Measurements from ENCODE around the gene ZNF823. TPM values are rescaled to one million over a fixed set of nuclear protein-coding genes. Genes with fewer than 3 reads are reported as not detected.

Gene ZNF823
- total and polyA plus RNA-seq, 9 of the 15 experiments (the other 6 are each of a cell fraction or from before 2014, with no cell fraction given): 4.0 to 13.4 (median 6.1) TPM

- Histone ChIP-seq H3K4me3 (peak overlapping the region; percentile 93), H3K27ac (ENCODE audit: extremely low read depth, low read depth, low read length) (peak overlapping the region; percentile 82), H4K20me1 (replicated peaks; ENCODE audit: control insufficient read depth, insufficient read depth, low read length) (no peaks in the 10 kb centered on the region), H3K79me2 (ENCODE audit: control insufficient read depth, insufficient read depth, low read length) (0 out of 3 replicates have a peak, but pooled peaks cover 3% of the 10 kb centered on the region), H2AFZ (ENCODE audit: low read depth, low read length) (peak overlapping the region; percentile 98), H3K4me1 (replicated peaks in 1 of 2; ENCODE audit: control insufficient read depth in 2 of 2, insufficient read depth in 2 of 2, low read length in 2 of 2) (peaks cover 4 to 6% of the 10 kb centered on the region in 2 experiments; a peak in 4 of 5 replicates), H3K9me3 (replicated peaks; ENCODE audit: control insufficient read depth, insufficient read depth, low read depth, low read length) (no peaks in the 10 kb centered on the region), H3K9ac (ENCODE audit: insufficient read depth in 1 of 2, low read depth in 2 of 2, low read length in 2 of 2) (peak overlapping the region; percentile 82 to 97), H3K9me1 (ENCODE audit: control insufficient read depth, insufficient read depth, low read length) (no peaks in the 10 kb centered on the region), H3K27me3 (ENCODE audit: control insufficient read depth in 2 of 2, insufficient read depth in 2 of 2, low read length in 2 of 2) (no peaks in the 10 kb centered on the region), H3K36me3 (ENCODE audit: control insufficient read depth, insufficient read depth, low read length) (no peaks in the 10 kb centered on the region), H3K4me2 (ENCODE audit: insufficient read depth, low read length) (peak overlapping the region; percentile 90)
- ATAC-seq: peak; percentile 99
- in situ Hi-C loops (cut with MboI): no loop called here
- FAIRE-seq: peak; percentile 99
- intact Hi-C loops (cut with micrococcal nuclease): loop anchor here (2.0 to 10.0 kb wide), 3 partner anchors 54 to 160 kb away; no protein-coding TSS in a partner anchor
- BruUV-seq (replicated peaks): TSS peak; percentile 68
- DNase-seq (ENCODE audit: extremely low read depth in 1 of 4, low spot score in 3 of 4): peak; percentile 97 to 98 (median 97)
- ChIA-PET CTCF (ENCODE audit: low intra/inter-chr PET ratio) (interaction anchor here (0.5 to 0.6 kb wide), 2 partner anchors 146 to 405 kb away, joined by 3 read pairs; no protein-coding TSS in a partner anchor), POLR2A (interaction anchor here (0.6 to 1.4 kb wide), 9 partner anchors 11 to 259 kb away, joined by 3 to 7 read pairs (median 3); partner anchors contain the start of genes PRKCSH and ZNF440)
- WGBS (ENCODE audit: insufficient coverage, low coverage, missing lambda C conversion rate): 3% methylated on average over 48 of the region's 61 CpGs
- TF ChIP-seq CCNT2 (IDR thresholded peaks at IDR 0.05; ENCODE audit: borderline replicate concordance, extremely low read depth, insufficient read length, low read depth, low read length) (peak; percentile 57), NCOA1 (IDR thresholded peaks at IDR 0.05; ENCODE audit: low read depth) (no peak), HNRNPH1 (optimal IDR thresholded peaks at IDR 0.05; ENCODE audit: low read depth, low read length) (no peak), ZNF445 (CRISPR knock-in tag; IDR thresholded peaks at IDR 0.05; ENCODE audit: low read depth) (no peak), MYC (IDR thresholded peaks at IDR 0.05; ENCODE audit: low read depth, low read length) (peak; percentile 51), MYC (CRISPR knock-in tag; IDR thresholded peaks at IDR 0.05; ENCODE audit: borderline replicate concordance, low read depth) (no peak), ZNF217 (CRISPR knock-in tag; IDR thresholded peaks at IDR 0.05) (no peak), UBTF (IDR thresholded peaks at IDR 0.05; ENCODE audit: borderline replicate concordance in 1 of 2, low read depth in 2 of 2, low read length in 2 of 2) (peak; percentile 55 to 57; a peak in 1 of 4 replicates), NKRF (IDR thresholded peaks at IDR 0.05; ENCODE audit: borderline replicate concordance) (peak; percentile 41; the same call in 1 of the 2 replicates), SAP30 (IDR thresholded peaks at IDR 0.05; ENCODE audit: borderline replicate concordance, insufficient read depth, low read depth, low read length, poor library complexity, severe bottlenecking) (peak; percentile 80), TBP (optimal IDR thresholded peaks at IDR 0.05; ENCODE audit: low read depth, low read length) (peak; percentile 83), MECOM (CRISPR knock-in tag; IDR thresholded peaks at IDR 0.05) (no peak), POLR2AphosphoS5 (IDR thresholded peaks at IDR 0.05; ENCODE audit: control insufficient read depth, insufficient read depth, low read depth, low read length) (peak; percentile 64; the same call in 1 of the 2 replicates), PHF8 (IDR thresholded peaks at IDR 0.05; ENCODE audit: borderline replicate concordance, low read length) (peak; percentile 80; the same call in 1 of the 2 replicates), ZNF583 (CRISPR knock-in tag; IDR thresholded peaks at IDR 0.05) (no peak), PURB (CRISPR knock-in tag; IDR thresholded peaks at IDR 0.05; ENCODE audit: low read depth) (no peak)
These were observed 44.0 kb downstream of the ZNF823 start for GRCh38 chr19:11694533-11695439.

Measured in K562 (cell line).